ENCODE data around the gene ATN1. TPM values are rescaled to one million over a fixed set of nuclear protein-coding genes. Genes with fewer than 3 reads are reported as not detected.

ATN1 gene
- total RNA-seq, 1 experiment from 2014 or later, result 126 TPM

DNA sequence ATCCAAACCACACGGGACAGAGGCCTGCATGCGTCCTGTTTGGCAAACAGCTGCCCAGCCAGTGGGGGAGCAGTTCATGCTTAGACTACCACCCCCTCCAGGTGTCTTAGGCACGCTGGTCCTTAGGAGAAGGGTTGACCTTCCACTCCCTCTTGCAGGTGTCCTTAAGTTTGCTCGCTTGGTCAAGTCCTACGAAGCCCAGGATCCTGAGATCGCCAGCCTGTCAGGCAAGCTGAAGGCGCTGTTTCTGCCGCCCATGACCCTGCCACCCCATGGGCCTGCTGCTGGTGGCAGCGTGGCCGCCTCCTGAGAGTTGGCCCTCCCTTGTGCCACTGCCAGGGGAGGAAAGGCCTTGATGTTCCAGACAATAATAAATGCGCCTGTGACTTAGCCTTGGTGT lies 17.9 kb downstream of the ATN1 start:
- H3K4me1 Mint-ChIP-seq (ENCODE audit: low read depth, unreplicated experiment), result peaks cover 40% of the 10 kb centered on the region
- H3K4me3 Mint-ChIP-seq (ENCODE audit: unreplicated experiment), result peak overlapping the region; percentile 88
- no peaks in the 10 kb centered on the region for H3K9me3 ChIP-seq
- ChIA-PET POLR2A (interaction anchor here (0.5 to 5.2 kb wide), 23 partner anchors 8 to 332 kb away, joined by 3 to 237 read pairs (median 6); partner anchors contain the start of genes ATN1, C1RL, CDCA3 and COPS7A), CTCF (interaction anchor here (0.5 to 6.0 kb wide), 29 partner anchors 8 to 257 kb away, joined by 3 to 241 read pairs (median 5); partner anchors contain the start of genes C1RL, C1S, LPCAT3 and SPSB2)
- no peaks in the 10 kb centered on the region for H3K27me3 ChIP-seq (replicated peaks; ENCODE audit: control insufficient read depth, insufficient read depth, low read length)
- no peak for DNase-seq
- no TSS peak for BruUV-seq (replicated peaks)
- H3K9me3 Mint-ChIP-seq (ENCODE audit: unreplicated experiment), result no peaks in the 10 kb centered on the region
- TF ChIP-seq, protein P1, sequence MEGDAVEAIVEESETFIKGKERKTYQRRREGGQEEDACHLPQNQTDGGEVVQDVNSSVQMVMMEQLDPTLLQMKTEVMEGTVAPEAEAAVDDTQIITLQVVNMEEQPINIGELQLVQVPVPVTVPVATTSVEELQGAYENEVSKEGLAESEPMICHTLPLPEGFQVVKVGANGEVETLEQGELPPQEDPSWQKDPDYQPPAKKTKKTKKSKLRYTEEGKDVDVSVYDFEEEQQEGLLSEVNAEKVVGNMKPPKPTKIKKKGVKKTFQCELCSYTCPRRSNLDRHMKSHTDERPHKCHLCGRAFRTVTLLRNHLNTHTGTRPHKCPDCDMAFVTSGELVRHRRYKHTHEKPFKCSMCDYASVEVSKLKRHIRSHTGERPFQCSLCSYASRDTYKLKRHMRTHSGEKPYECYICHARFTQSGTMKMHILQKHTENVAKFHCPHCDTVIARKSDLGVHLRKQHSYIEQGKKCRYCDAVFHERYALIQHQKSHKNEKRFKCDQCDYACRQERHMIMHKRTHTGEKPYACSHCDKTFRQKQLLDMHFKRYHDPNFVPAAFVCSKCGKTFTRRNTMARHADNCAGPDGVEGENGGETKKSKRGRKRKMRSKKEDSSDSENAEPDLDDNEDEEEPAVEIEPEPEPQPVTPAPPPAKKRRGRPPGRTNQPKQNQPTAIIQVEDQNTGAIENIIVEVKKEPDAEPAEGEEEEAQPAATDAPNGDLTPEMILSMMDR (IDR thresholded peaks at IDR 0.05; ENCODE audit: insufficient read depth in 1 of 2, low read depth in 1 of 2, low read length in 1 of 2, severe bottlenecking in 1 of 2, unreplicated experiment in 1 of 2), result no peak
- intact Hi-C loops (cut with micrococcal nuclease; ENCODE audit: unreplicated experiment), result loop anchor here (1.0 kb wide), 6 partner anchors 17 to 168 kb away; partner anchors contain the start of gene LPCAT3
- peaks cover 4% of the 10 kb centered on the region for H3K27me3 Mint-ChIP-seq (ENCODE audit: insufficient read depth, unreplicated experiment)
- no peaks in the 10 kb centered on the region for H3K36me3 ChIP-seq (ENCODE audit: control insufficient read depth, insufficient read depth, low read length)
- H3K27ac Mint-ChIP-seq (ENCODE audit: unreplicated experiment), result peak overlapping the region; percentile 99
- H3K4me3 ChIP-seq (ENCODE audit: low read depth, low read length), result peak overlapping the region; percentile 38
- peaks cover 66% of the 10 kb centered on the region for H3K36me3 Mint-ChIP-seq (ENCODE audit: insufficient read depth, unreplicated experiment)
- peaks cover 18% of the 10 kb centered on the region for H3K4me1 ChIP-seq

DNA sequence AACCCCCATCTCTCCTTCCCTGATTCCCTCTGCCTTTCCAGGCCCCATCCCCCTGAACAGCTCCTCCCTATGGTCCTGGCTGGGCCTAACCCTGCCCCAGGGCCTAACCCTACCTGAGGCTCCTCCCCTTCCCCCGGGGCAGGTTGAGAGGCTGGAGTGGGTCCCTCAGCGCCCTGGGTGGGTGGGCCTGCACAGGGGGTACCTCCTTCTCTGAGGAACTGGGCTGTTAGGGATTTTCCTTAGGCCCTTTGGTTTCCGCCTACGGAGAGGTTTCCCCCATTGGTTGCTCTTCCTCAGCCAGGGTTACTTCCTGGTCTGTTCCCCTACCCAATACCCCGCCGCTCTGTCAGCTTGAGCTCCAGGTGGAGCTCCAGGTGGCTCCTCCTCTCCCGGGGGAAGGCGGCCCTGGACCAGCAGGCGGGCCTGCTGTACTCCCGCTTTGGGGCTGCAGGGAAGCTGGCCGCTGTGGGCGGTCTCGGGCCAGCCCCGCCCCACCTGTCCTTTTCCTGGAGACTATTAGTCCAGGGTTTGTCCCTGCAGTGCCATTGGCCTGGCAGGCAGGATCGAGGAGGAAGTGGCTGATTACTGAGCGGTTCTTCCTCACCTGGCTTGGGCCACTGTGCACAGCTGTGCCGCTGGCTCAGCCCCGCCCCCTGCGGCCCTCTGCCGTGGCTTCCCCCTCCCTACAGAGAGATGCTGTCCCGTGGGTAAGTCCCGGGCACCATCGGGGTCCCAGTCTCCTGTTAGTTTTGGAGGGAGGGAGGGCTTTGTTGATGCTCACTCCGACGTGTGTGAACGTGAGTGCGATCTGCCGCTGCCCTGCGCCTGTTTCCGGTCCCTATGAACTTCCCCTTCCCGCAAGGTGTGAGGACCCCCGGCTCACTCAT lies 18.5 kb downstream of the ATN1 start:
- no peaks in the 10 kb centered on the region for H3K36me3 ChIP-seq (ENCODE audit: control insufficient read depth, insufficient read depth, low read length)
- peak overlapping the region; percentile 64 for H3K4me3 ChIP-seq (ENCODE audit: low read depth, low read length)
- no peaks in the 10 kb centered on the region for H3K9me3 Mint-ChIP-seq (ENCODE audit: unreplicated experiment)
- DNase-seq, result peak; percentile 100
- TF ChIP-seq, protein P1 (IDR thresholded peaks at IDR 0.05; ENCODE audit: insufficient read depth in 1 of 2, low read depth in 1 of 2, low read length in 1 of 2, severe bottlenecking in 1 of 2, unreplicated experiment in 1 of 2), result peak in 1 of 2 experiments; percentile 16
- intact Hi-C loops (cut with micrococcal nuclease; ENCODE audit: unreplicated experiment), result loop anchor here (1.0 kb wide), 6 partner anchors 16 to 167 kb away; partner anchors contain the start of gene LPCAT3
- BruUV-seq (replicated peaks), result no TSS peak
- POLR2A ChIA-PET, result interaction anchor here (0.5 to 5.2 kb wide), 24 partner anchors 9 to 333 kb away, joined by 3 to 237 read pairs (median 6); partner anchors contain the start of genes ATN1, C1RL, CDCA3 and COPS7A
- peak overlapping the region; percentile 99 for H3K27ac Mint-ChIP-seq (ENCODE audit: unreplicated experiment)
- H3K36me3 Mint-ChIP-seq (ENCODE audit: insufficient read depth, unreplicated experiment), result peaks cover 59% of the 10 kb centered on the region
- no peaks in the 10 kb centered on the region for H3K9me3 ChIP-seq
- peaks cover 18% of the 10 kb centered on the region for H3K4me1 ChIP-seq
- H3K4me3 Mint-ChIP-seq (ENCODE audit: unreplicated experiment), result peak overlapping the region; percentile 88
- CTCF ChIA-PET, result interaction anchor here (0.5 to 6.0 kb wide), 31 partner anchors 8 to 258 kb away, joined by 3 to 241 read pairs (median 5); partner anchors contain the start of genes C1RL, C1S, LPCAT3 and SPSB2
- peaks cover 4% of the 10 kb centered on the region for H3K27me3 Mint-ChIP-seq (ENCODE audit: insufficient read depth, unreplicated experiment)
- no peaks in the 10 kb centered on the region for H3K27me3 ChIP-seq (replicated peaks; ENCODE audit: control insufficient read depth, insufficient read depth, low read length)
- peaks cover 40% of the 10 kb centered on the region for H3K4me1 Mint-ChIP-seq (ENCODE audit: low read depth, unreplicated experiment)

DNA sequence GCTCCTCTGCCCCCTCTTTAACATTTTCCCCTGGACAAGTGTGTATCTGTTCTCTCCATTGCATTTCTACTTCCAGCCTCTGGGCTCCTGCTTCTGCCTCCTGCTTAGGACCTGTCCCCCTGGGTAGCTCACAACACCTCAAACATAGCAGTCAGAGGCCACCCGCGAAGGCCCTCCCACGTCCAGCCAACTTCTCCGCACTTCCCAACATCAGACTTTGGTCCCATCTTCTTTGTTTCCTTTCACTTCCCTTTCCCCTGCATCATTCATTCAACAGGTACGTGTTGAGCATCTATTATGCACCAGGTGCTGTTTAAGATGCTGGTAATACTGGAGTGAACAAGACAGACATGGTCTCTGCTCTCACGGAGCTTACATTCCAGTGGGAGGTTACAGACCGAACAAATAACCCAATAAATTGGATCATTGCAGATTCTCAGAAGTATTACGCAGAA lies 19.2 kb downstream of the ATN1 start:
- Mint-ChIP-seq H3K27me3 (ENCODE audit: insufficient read depth, unreplicated experiment) (peaks cover 4% of the 10 kb centered on the region), H3K4me3 (ENCODE audit: unreplicated experiment) (peak overlapping the region; percentile 88), H3K36me3 (ENCODE audit: insufficient read depth, unreplicated experiment) (peaks cover 52% of the 10 kb centered on the region), H3K4me1 (ENCODE audit: low read depth, unreplicated experiment) (peaks cover 40% of the 10 kb centered on the region), H3K27ac (ENCODE audit: unreplicated experiment) (peak overlapping the region; percentile 99), H3K9me3 (ENCODE audit: unreplicated experiment) (no peaks in the 10 kb centered on the region)
- no peaks in the 10 kb centered on the region for H3K36me3 ChIP-seq (ENCODE audit: control insufficient read depth, insufficient read depth, low read length)
- BruUV-seq (replicated peaks), result no TSS peak
- DNase-seq, result no peak
- peak overlapping the region; percentile 64 for H3K4me3 ChIP-seq (ENCODE audit: low read depth, low read length)
- intact Hi-C loops (cut with micrococcal nuclease; ENCODE audit: unreplicated experiment), result loop anchor here (1.0 kb wide), 6 partner anchors 15 to 166 kb away; partner anchors contain the start of gene LPCAT3
- TF ChIP-seq, protein P1 (IDR thresholded peaks at IDR 0.05; ENCODE audit: insufficient read depth in 1 of 2, low read depth in 1 of 2, low read length in 1 of 2, severe bottlenecking in 1 of 2, unreplicated experiment in 1 of 2), result no peak
- peaks cover 18% of the 10 kb centered on the region for H3K4me1 ChIP-seq
- no peaks in the 10 kb centered on the region for H3K9me3 ChIP-seq
- ChIA-PET POLR2A (interaction anchor here (0.6 to 5.2 kb wide), 11 partner anchors 9 to 179 kb away, joined by 4 to 237 read pairs (median 17); partner anchors contain the start of genes C1RL, CDCA3 and USP5), CTCF (interaction anchor here (0.7 to 6.0 kb wide), 20 partner anchors 9 to 698 kb away, joined by 3 to 241 read pairs (median 8); partner anchors contain the start of genes C1RL, C1S, LPCAT3 and SPSB2)
- no peaks in the 10 kb centered on the region for H3K27me3 ChIP-seq (replicated peaks; ENCODE audit: control insufficient read depth, insufficient read depth, low read length)
